Mesodermal cell (in vitro differentiated cells): Measurements from ENCODE around the gene CFAP74.
"Not testable (repeated sequence)": the region's sequence is repeated elsewhere in the genome, so short reads cannot be mapped to it uniquely, and the experiment has no call there.

Experiments used
- H3K27ac ChIP-seq: 2 replicates; pipeline ENCODE4 v1.7.0; 2013; ENCODE audit warnings: mild to moderate bottlenecking, low read depth, low read length, moderate library complexity; ENCODE audit not compliant: severe bottlenecking
- H3K36me3 ChIP-seq: 2 replicates; pipeline ENCODE4 v1.7.1; 2013; ENCODE audit warnings: mild to moderate bottlenecking, low read length, moderate library complexity; ENCODE audit not compliant: control insufficient read depth, insufficient read depth
- H3K4me1 ChIP-seq: one replicate; pipeline ENCODE4 v1.7.1; 2013; ENCODE audit warnings: mild to moderate bottlenecking, low read length; ENCODE audit not compliant: insufficient read depth, control insufficient read depth, poor library complexity, severe bottlenecking
- H3K4me3 ChIP-seq: 2 replicates; pipeline ENCODE4 v1.7.0; 2013; ENCODE audit warnings: low read length, control low read depth, mild to moderate bottlenecking; ENCODE audit not compliant: insufficient read depth, poor library complexity, severe bottlenecking; ENCODE audit errors: extremely low read depth
- H3K9me3 ChIP-seq: 2 replicates; pipeline ENCODE4 v1.7.1; 2013; ENCODE audit warnings: mild to moderate bottlenecking, low read length, moderate library complexity; ENCODE audit not compliant: control insufficient read depth
- WGBS, 2 experiments: methylation state at CpG; one replicate each; pipeline ENCODE4 v1.1.5; 2013; ENCODE audit warnings: missing lambda C conversion rate in 2 of 2; ENCODE audit not compliant: insufficient coverage in 2 of 2; 5-methylcytosine and 5-hydroxymethylcytosine counted together

The CFAP74 gene

GRCh38 chr1:1937061-1937460, 66.5 kb downstream of the CFAP74 start:
- H3K4me3 ChIP-seq, result no peak overlapping the region
- H3K4me1 ChIP-seq, result no peaks in the 10 kb centered on the region
- no peak overlapping the region for H3K27ac ChIP-seq
- H3K9me3 ChIP-seq, result peaks cover 3% of the 10 kb centered on the region
- H3K36me3 ChIP-seq, result no peaks in the 10 kb centered on the region
- 90% methylated on average over 15 of the region's 15 CpGs for WGBS, 2 experiments

- H3K4me3 ChIP-seq, H3K4me1 ChIP-seq: not testable (repeated sequence)
- WGBS, 2 experiments, result 92 to 96% methylated on average over 12 to 13 of the region's 21 CpGs
Measured at GRCh38 chr1:1934848-1935247, 68.7 kb downstream of the CFAP74 start.

GRCh38 chr1:1929639-1930545, 73.7 kb downstream of the CFAP74 start:
- Histone ChIP-seq H3K36me3 (no peaks in the 10 kb centered on the region), H3K4me1 (no peaks in the 10 kb centered on the region), H3K27ac (no peak overlapping the region), H3K4me3 (no peak overlapping the region), H3K9me3 (peaks cover 3% of the 10 kb centered on the region)
- 85 to 90% methylated on average over 33 to 38 of the region's 38 CpGs for WGBS, 2 experiments

More at GRCh38 chr1:1934848-1935247, 68.7 kb downstream of the CFAP74 start:
- H3K9me3 ChIP-seq, H3K27ac ChIP-seq, H3K36me3 ChIP-seq: not testable (repeated sequence)

GRCh38 chr1:1929102-1929638, 74.4 kb downstream of the CFAP74 start:
- Histone ChIP-seq H3K4me1 (no peaks in the 10 kb centered on the region), H3K36me3 (no peaks in the 10 kb centered on the region)
- 76 to 81% methylated on average over 4 to 6 of the region's 10 CpGs for WGBS, 2 experiments

GRCh38 chr1:1928231-1929101, 75.1 kb downstream of the CFAP74 start:
- WGBS, 2 experiments, result 87 to 90% methylated on average over 22 to 27 of the region's 34 CpGs
- no peaks in the 10 kb centered on the region for H3K9me3 ChIP-seq
- H3K4me3 ChIP-seq, result no peak overlapping the region
- H3K36me3 ChIP-seq, result no peaks in the 10 kb centered on the region
- H3K4me1 ChIP-seq, result no peaks in the 10 kb centered on the region
- H3K27ac ChIP-seq, result no peak overlapping the region

More at GRCh38 chr1:1929102-1929638, 74.4 kb downstream of the CFAP74 start:
- Histone ChIP-seq H3K27ac (no peak overlapping the region), H3K4me3 (no peak overlapping the region), H3K9me3 (peaks cover 2% of the 10 kb centered on the region)

- Histone ChIP-seq H3K27ac (no peak overlapping the region), H3K9me3 (no peaks in the 10 kb centered on the region), H3K4me1 (no peaks in the 10 kb centered on the region), H3K36me3 (no peaks in the 10 kb centered on the region), H3K4me3 (no peak overlapping the region)
- 90 to 91% methylated on average over 18 to 23 of the region's 25 CpGs for WGBS, 2 experiments
Measured at GRCh38 chr1:1927751-1928150, 75.8 kb downstream of the CFAP74 start.

GRCh38 chr1:1926886-1927660, 76.5 kb downstream of the CFAP74 start:
- H3K4me1 ChIP-seq, result no peaks in the 10 kb centered on the region
- no peak overlapping the region for H3K4me3 ChIP-seq
- 93% methylated on average over 17 to 20 of the region's 21 CpGs for WGBS, 2 experiments
- no peaks in the 10 kb centered on the region for H3K36me3 ChIP-seq
- no peak overlapping the region for H3K27ac ChIP-seq
- no peaks in the 10 kb centered on the region for H3K9me3 ChIP-seq

GRCh38 chr1:1926346-1926811, 77.2 kb downstream of the CFAP74 start:
- Histone ChIP-seq H3K9me3 (no peaks in the 10 kb centered on the region), H3K4me1 (no peaks in the 10 kb centered on the region), H3K36me3 (no peaks in the 10 kb centered on the region), H3K4me3 (no peak overlapping the region), H3K27ac (no peak overlapping the region)
- WGBS, 2 experiments, result 86 to 89% methylated on average over 19 to 20 of the region's 26 CpGs

- Histone ChIP-seq H3K4me3 (no peak overlapping the region), H3K27ac (no peak overlapping the region), H3K4me1 (no peaks in the 10 kb centered on the region), H3K36me3 (no peaks in the 10 kb centered on the region), H3K9me3 (no peaks in the 10 kb centered on the region)
- 91 to 92% methylated on average over 24 to 26 of the region's 27 CpGs for WGBS, 2 experiments
Measured at GRCh38 chr1:1925437-1926345, 77.9 kb downstream of the CFAP74 start.
